22Rv1 (cell line): Measurements from ENCODE around the gene GGA2.

Experiments
- CTCF ChIP-seq: fragments of 450-650 bp; IDR thresholded peaks from 2 replicates; pipeline ENCODE4 v1.5.1; 2017; ENCODE audit warnings: mild to moderate bottlenecking
- ZFX ChIP-seq: fragments of 450-650 bp; IDR thresholded peaks from 2 replicates; pipeline ENCODE4 v1.6.1; 2017; ENCODE audit warnings: antibody characterized with exemption, borderline replicate concordance

- TF ChIP-seq CTCF (no peak), ZFX (no peak)
These were observed 47.7 kb upstream of the GGA2 start for GRCh38 chr16:23557779-23558702.
